ENCODE data around the gene MEG3. TPM values are rescaled to one million over a fixed set of nuclear protein-coding genes. Genes with fewer than 3 reads are reported as not detected.

Gene MEG3
- total RNA-seq, 1 experiment from 2014 or later: not detected

- intact Hi-C loops (cut with micrococcal nuclease): no loop called here
- CTCF ChIA-PET: no interaction called here
- Mint-ChIP-seq H3K4me3 (ENCODE audit: unreplicated experiment) (no peak overlapping the region), H3K4me1 (ENCODE audit: insufficient read depth, unreplicated experiment) (no peaks in the 10 kb centered on the region), H3K27ac (ENCODE audit: low read depth, unreplicated experiment) (no peak overlapping the region), H3K27me3 (ENCODE audit: insufficient read depth, unreplicated experiment) (peaks cover 12% of the 10 kb centered on the region), H3K9me3 (ENCODE audit: unreplicated experiment) (no peaks in the 10 kb centered on the region), H3K36me3 (ENCODE audit: insufficient read depth, unreplicated experiment) (no peaks in the 10 kb centered on the region)
- TF ChIP-seq CTCF (IDR thresholded peaks at IDR 0.05; ENCODE audit: unreplicated experiment): no peak
- BruUV-seq (replicated peaks): no TSS peak
- no peak for DNase-seq (ENCODE audit: unreplicated experiment)
- POLR2A ChIA-PET: no interaction called here
Observed at GRCh38 chr14:100784523-100785337, 41.2 kb upstream of the MEG3 start.

GRCh38 chr14:100785338-100785615, 40.6 kb upstream of the MEG3 start:
- H3K4me3 Mint-ChIP-seq (ENCODE audit: unreplicated experiment): no peak overlapping the region
- TF ChIP-seq CTCF (IDR thresholded peaks at IDR 0.05; ENCODE audit: unreplicated experiment): no peak
- intact Hi-C loops (cut with micrococcal nuclease): no loop called here
- POLR2A ChIA-PET: no interaction called here
- no peak for DNase-seq (ENCODE audit: unreplicated experiment)
- H3K4me1 Mint-ChIP-seq (ENCODE audit: insufficient read depth, unreplicated experiment): no peaks in the 10 kb centered on the region
- peaks cover 12% of the 10 kb centered on the region for H3K27me3 Mint-ChIP-seq (ENCODE audit: insufficient read depth, unreplicated experiment)
- no peak overlapping the region for H3K27ac Mint-ChIP-seq (ENCODE audit: low read depth, unreplicated experiment)
- no peaks in the 10 kb centered on the region for H3K36me3 Mint-ChIP-seq (ENCODE audit: insufficient read depth, unreplicated experiment)
- CTCF ChIA-PET: no interaction called here
- BruUV-seq (replicated peaks): no TSS peak
- H3K9me3 Mint-ChIP-seq (ENCODE audit: unreplicated experiment): no peaks in the 10 kb centered on the region

- Mint-ChIP-seq H3K9me3 (ENCODE audit: unreplicated experiment) (no peaks in the 10 kb centered on the region), H3K36me3 (ENCODE audit: insufficient read depth, unreplicated experiment) (no peaks in the 10 kb centered on the region), H3K4me1 (ENCODE audit: insufficient read depth, unreplicated experiment) (no peaks in the 10 kb centered on the region), H3K27ac (ENCODE audit: low read depth, unreplicated experiment) (no peak overlapping the region), H3K4me3 (ENCODE audit: unreplicated experiment) (no peak overlapping the region), H3K27me3 (ENCODE audit: insufficient read depth, unreplicated experiment) (peaks cover 12% of the 10 kb centered on the region)
- no TSS peak for BruUV-seq (replicated peaks)
- POLR2A ChIA-PET: no interaction called here
- no peak for DNase-seq (ENCODE audit: unreplicated experiment)
- no peak for TF ChIP-seq CTCF (IDR thresholded peaks at IDR 0.05; ENCODE audit: unreplicated experiment)
- CTCF ChIA-PET: no interaction called here
- intact Hi-C loops (cut with micrococcal nuclease): no loop called here
Observed at GRCh38 chr14:100785626-100786025, 40.3 kb upstream of the MEG3 start.

GRCh38 chr14:100786131-100786530, 39.8 kb upstream of the MEG3 start:
- POLR2A ChIA-PET: no interaction called here
- no peaks in the 10 kb centered on the region for H3K36me3 Mint-ChIP-seq (ENCODE audit: insufficient read depth, unreplicated experiment)
- intact Hi-C loops (cut with micrococcal nuclease): no loop called here
- H3K4me1 Mint-ChIP-seq (ENCODE audit: insufficient read depth, unreplicated experiment): no peaks in the 10 kb centered on the region
- CTCF ChIA-PET: no interaction called here
- BruUV-seq (replicated peaks): no TSS peak
- TF ChIP-seq CTCF (IDR thresholded peaks at IDR 0.05; ENCODE audit: unreplicated experiment): no peak
- H3K4me3 Mint-ChIP-seq (ENCODE audit: unreplicated experiment): no peak overlapping the region
- DNase-seq (ENCODE audit: unreplicated experiment): no peak
- no peaks in the 10 kb centered on the region for H3K9me3 Mint-ChIP-seq (ENCODE audit: unreplicated experiment)
- H3K27ac Mint-ChIP-seq (ENCODE audit: low read depth, unreplicated experiment): no peak overlapping the region
- peaks cover 12% of the 10 kb centered on the region for H3K27me3 Mint-ChIP-seq (ENCODE audit: insufficient read depth, unreplicated experiment)
